ENCODE measurements around the gene RAMACL. TPM values are rescaled to one million over a fixed set of nuclear protein-coding genes. Genes with fewer than 3 reads are reported as not detected.
A peak's percentile ranks its signal among the peaks of the same experiment; 100 is the strongest.

The RAMACL gene
- total and polyA plus RNA-seq, 7 donors = 0.17 to 1.3 (median 0.48) TPM

- H3K27me3 ChIP-seq (ENCODE audit: insufficient read depth in 3 of 3, low read length in 2 of 3) = no peaks in the 10 kb centered on the region
- intact Hi-C loops (cut with DNase I) = no loop called here
Measured at GRCh38 chr6:166566026-166567011, 20.2 kb downstream of the RAMACL start.

DNA sequence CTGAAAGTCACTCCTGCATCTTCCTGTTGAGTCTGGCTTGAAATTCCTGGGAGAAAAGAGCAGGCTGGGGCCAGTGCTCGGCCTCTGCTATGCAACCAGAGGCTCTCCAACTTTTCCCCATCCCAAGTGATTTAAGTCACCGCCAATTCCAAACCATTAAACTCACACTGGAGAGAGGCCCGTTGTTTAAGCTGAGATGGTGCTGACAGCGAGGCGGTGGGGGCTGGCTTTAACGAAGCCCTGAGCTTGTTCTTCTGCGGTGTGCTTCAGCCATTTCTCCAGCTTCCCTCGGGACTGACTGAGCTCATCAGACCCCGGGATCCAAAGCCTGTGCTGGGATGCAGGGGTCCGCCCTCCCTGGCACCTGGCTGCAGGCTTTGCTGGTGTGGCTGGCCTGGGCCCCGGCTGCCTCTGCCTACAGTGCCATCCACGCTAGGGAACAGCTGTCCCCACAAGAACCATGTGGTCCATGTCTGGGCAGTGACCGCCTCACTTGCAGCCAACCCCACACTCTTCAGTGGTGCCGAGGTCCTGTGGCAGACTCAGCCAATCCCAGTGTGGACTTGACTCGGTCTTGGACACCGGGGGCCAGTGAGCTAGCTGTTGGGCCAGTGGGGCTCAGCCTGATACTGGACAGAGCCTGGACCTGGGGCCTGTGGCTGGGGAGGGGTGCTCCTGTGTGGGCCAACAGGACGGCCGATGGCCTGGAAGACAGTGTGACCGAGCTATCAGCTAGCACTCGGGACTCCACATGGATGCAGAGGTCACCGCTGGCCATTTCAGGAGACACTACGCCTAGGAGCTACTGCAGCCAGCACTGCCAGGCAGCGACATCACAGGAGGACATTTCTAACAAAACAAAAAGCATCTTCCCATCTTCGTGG is 21.2 kb downstream of the RAMACL start:
- Histone ChIP-seq H3K27ac (peak overlapping the region; percentile 70), H3K27me3 (ENCODE audit: insufficient read depth in 3 of 3, low read length in 2 of 3) (no peaks in the 10 kb centered on the region), H3K4me1 (peaks cover 62% of the 10 kb centered on the region), H3K4me3 (no peak overlapping the region), H3K9me3 (no peaks in the 10 kb centered on the region), H3K36me3 (ENCODE audit: insufficient read depth in 1 of 2, low read depth in 1 of 2) (no peaks in the 10 kb centered on the region)
- no peak for TF ChIP-seq CTCF (IDR thresholded peaks at IDR 0.05)
- ATAC-seq = peak; percentile 52 to 78 (median 68)
- peak; percentile 40 to 74 for DNase-seq
- intact Hi-C loops (cut with DNase I) = no loop called here
- 40 to 60% (median 47%) methylated on average over 24 of the region's 24 CpGs for WGBS, 3 donors

More at GRCh38 chr6:166566026-166567011, 20.2 kb downstream of the RAMACL start:
- Histone ChIP-seq H3K27ac (peak overlapping the region; percentile 70), H3K4me3 (no peak overlapping the region), H3K36me3 (ENCODE audit: insufficient read depth in 1 of 2, low read depth in 1 of 2) (no peaks in the 10 kb centered on the region), H3K9me3 (no peaks in the 10 kb centered on the region), H3K4me1 (peaks cover 56% of the 10 kb centered on the region)
- DNase-seq = no peak
- WGBS, 3 donors = 87 to 94% (median 93%) methylated on average over 12 of the region's 12 CpGs
- TF ChIP-seq CTCF (IDR thresholded peaks at IDR 0.05) = no peak
- ATAC-seq = no peak

DNA sequence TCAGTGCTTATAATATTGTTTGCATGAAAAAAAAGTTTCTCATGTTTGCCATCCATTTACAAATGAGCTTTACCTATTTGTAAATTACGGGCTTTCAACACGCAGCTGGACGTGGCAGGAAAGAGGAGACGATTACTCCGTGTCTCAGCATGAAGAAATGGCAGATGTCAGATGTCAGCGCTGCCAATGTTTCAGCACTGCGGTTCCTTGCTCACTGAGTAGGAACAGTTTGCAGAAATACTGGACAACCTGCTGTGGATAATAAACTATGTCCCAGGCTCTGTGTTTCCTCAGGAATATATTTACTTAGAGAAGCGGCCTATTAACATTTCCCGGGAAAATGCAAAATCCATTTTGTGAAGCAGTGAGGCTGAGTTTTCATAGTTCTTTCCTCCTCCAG is 22.7 kb downstream of the RAMACL start:
- 46 to 73% (median 62%) methylated on average over 9 of the region's 9 CpGs for WGBS, 3 donors
- H3K4me1 ChIP-seq = peaks cover 62% of the 10 kb centered on the region

More for the DNA sequence above, 22.7 kb downstream of the RAMACL start:
- DNase-seq = no peak
- ATAC-seq = peak in 2 of 4 donors; percentile 28 to 29
- no peak overlapping the region for H3K27ac ChIP-seq
- H3K4me3 ChIP-seq = no peak overlapping the region
- no peak for TF ChIP-seq CTCF (IDR thresholded peaks at IDR 0.05)
- H3K36me3 ChIP-seq (ENCODE audit: insufficient read depth in 1 of 2, low read depth in 1 of 2) = no peaks in the 10 kb centered on the region
- H3K27me3 ChIP-seq (ENCODE audit: insufficient read depth in 3 of 3, low read length in 2 of 3) = no peaks in the 10 kb centered on the region
- intact Hi-C loops (cut with DNase I) = loop anchor here in 1 of 2 donors (5.0 kb wide), 1 partner anchor 63 kb away; the partner anchor contains the start of gene RPS6KA2
- H3K9me3 ChIP-seq = no peaks in the 10 kb centered on the region

Data from psoas muscle (tissue), 8 donors.